Esophagus squamous epithelium (tissue), 5 donors: Measurements from ENCODE around the gene NFIC. TPM values are rescaled to one million over a fixed set of nuclear protein-coding genes. Genes with fewer than 3 reads are reported as not detected.
A peak's percentile ranks its signal among the peaks of the same experiment; 100 is the strongest.

Experiments
- DNase-seq: peaks from one replicate; lab custom pipeline; 2025; lab: John Stamatoyannopoulos, UW
- H3K27ac ChIP-seq, 4 donors: fragments of 200-600 bp; sonication (generic); one replicate each; pipeline ENCODE4 v1.5.1; 2016 to 2019; ENCODE audit warnings: mild to moderate bottlenecking in 1 of 4
- H3K27me3 ChIP-seq, 4 donors: fragments of 200-600 bp; sonication (generic); 1 replicate in 3 of 4; 2 replicates in 1 of 4; pipeline versions ENCODE4 v1.5.1 to v1.6.0; 2017 to 2021; ENCODE audit warnings: antibody characterized with exemption in 1 of 4
- H3K36me3 ChIP-seq, 3 donors: fragments of 200-600 bp; sonication (generic); one replicate each; pipeline ENCODE4 v1.5.1; 2016 to 2019
- H3K4me1 ChIP-seq, 3 donors: fragments of 200-600 bp; sonication (generic); one replicate each; pipeline ENCODE4 v1.5.1; 2017 to 2019
- H3K4me3 ChIP-seq, 4 donors: fragments of 200-600 bp; sonication (generic); 1 replicate in 3 of 4; 2 replicates in 1 of 4; pipeline ENCODE4 v1.5.1; 2016 to 2019; ENCODE audit warnings: mild to moderate bottlenecking in 2 of 4, moderate library complexity in 1 of 4
- H3K9me3 ChIP-seq, 3 donors: fragments of 200-600 bp; sonication (generic); one replicate each; pipeline ENCODE4 v1.5.1; 2016 to 2019
- POLR2A ChIP-seq, 4 donors: fragments of 450-650 bp; IDR thresholded peaks; one replicate each; pipeline ENCODE4 v1.6.1; 2017; ENCODE audit warnings: antibody characterized with exemption in 4 of 4, mild to moderate bottlenecking in 4 of 4, moderate library complexity in 3 of 4
- WGBS, 2 donors: methylation state at CpG; one replicate each; pipeline ENCODE4 v1.1.5; 2018; 5-methylcytosine and 5-hydroxymethylcytosine counted together
- intact Hi-C: fragments of 100-400 bp; cut with DNase I; formaldehyde crosslinking; loops from one replicate; pipeline ENCODE4 v1.15.0; 2022
- small RNA-seq, 4 donors: library from RNA; depleted of rRNA; stranded (forward); fragments of <200 nt; gene quantifications; one replicate each; pipeline ENCODE3, GENCODE V24; 2016
- total RNA-seq, 4 donors: library from RNA; depleted of rRNA; stranded (reverse); fragments of >200 nt; gene quantifications; one replicate each; pipeline ENCODE4 v1.1.0, GENCODE V29; 2016
- TF ChIP-seq, protein P1 (sequence below), 6 experiments: fragments of 450-650 bp in 4 of 6; fragments of 200-600 bp in 2 of 6; sonication (generic) in 2 of 6; IDR thresholded peaks; one replicate each; pipeline ENCODE4 v1.5.1; 2016 to 2019; ENCODE audit warnings: antibody characterized with exemption in 6 of 6, mild to moderate bottlenecking in 4 of 6, moderate library complexity in 4 of 6
- donor health status: DM: yes; HTN: yes; CAD: no.

Gene NFIC
- total RNA-seq, 4 donors from 2014 or later = 40.8 to 80.9 (median 61.0) TPM

DNA sequence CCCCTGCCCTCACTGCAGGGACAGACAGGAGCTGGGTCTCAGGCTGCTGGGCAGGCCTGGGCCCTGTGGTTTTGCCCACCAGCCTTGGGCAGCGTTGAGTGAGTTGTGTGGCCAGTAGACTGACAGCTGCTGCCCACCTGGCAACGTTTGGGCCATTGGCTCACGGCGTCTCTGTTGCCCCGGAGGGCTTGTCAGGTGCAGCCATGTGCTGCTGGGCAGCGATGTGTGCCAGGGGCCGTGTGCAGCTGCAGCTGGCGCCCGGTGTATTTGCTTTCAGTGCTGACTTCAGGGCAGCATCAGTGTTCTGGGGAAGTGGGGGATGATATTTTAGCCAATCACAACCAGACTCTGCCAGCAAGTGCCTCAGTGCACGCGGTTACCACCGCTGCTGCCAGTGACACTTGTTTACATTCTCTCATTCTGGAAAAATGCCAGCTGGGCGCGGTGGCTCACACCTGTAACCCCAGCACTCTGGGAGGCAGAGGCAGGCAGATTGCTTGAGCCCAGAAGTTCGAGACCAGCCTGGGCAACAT, 150.4 kb downstream of the NFIC start:
- H3K9me3 ChIP-seq = no peaks in the 10 kb centered on the region
- peak overlapping the region in 2 of 4 donors; percentile 11 to 22 for H3K27ac ChIP-seq
- peaks cover 7 to 96% (median 20%) of the 10 kb centered on the region in 3 donors for H3K4me1 ChIP-seq
- H3K27me3 ChIP-seq = no peaks in the 10 kb centered on the region
- H3K4me3 ChIP-seq = no peak overlapping the region
- intact Hi-C loops = no loop called here
- no peak for TF ChIP-seq POLR2A (IDR thresholded peaks at IDR 0.05)
- TF ChIP-seq, protein P1, sequence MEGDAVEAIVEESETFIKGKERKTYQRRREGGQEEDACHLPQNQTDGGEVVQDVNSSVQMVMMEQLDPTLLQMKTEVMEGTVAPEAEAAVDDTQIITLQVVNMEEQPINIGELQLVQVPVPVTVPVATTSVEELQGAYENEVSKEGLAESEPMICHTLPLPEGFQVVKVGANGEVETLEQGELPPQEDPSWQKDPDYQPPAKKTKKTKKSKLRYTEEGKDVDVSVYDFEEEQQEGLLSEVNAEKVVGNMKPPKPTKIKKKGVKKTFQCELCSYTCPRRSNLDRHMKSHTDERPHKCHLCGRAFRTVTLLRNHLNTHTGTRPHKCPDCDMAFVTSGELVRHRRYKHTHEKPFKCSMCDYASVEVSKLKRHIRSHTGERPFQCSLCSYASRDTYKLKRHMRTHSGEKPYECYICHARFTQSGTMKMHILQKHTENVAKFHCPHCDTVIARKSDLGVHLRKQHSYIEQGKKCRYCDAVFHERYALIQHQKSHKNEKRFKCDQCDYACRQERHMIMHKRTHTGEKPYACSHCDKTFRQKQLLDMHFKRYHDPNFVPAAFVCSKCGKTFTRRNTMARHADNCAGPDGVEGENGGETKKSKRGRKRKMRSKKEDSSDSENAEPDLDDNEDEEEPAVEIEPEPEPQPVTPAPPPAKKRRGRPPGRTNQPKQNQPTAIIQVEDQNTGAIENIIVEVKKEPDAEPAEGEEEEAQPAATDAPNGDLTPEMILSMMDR (IDR thresholded peaks at IDR 0.05) = no peak
- DNase-seq = no peak
- WGBS, 2 donors = no CpG with 5 or more reads among the region's 15 CpGs
- peaks cover 0 to 51% (median 0%) of the 10 kb centered on the region in 3 donors for H3K36me3 ChIP-seq

DNA sequence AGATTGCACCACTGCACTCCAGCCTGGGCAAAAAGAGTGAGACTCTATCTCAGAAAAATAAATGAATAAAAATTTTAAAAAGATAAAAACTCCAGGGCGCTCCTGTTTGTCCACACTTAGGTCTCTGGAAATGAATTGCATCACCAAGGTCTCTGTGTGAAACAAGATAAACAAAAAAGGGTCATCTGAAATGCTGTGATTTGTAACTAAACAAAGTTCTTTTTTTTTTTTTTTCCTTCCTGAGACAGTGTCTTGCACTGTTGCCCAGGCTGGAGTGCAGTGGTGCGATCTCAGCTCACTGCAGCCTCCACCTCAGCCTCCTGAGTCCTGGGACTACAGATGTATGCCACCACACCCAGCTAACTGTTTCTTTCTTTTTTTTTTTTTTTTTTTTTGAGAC, 151.3 kb downstream of the NFIC start:
- Histone ChIP-seq H3K27ac (peak overlapping the region in 1 of 4 donors; percentile 16), H3K27me3 (no peaks in the 10 kb centered on the region), H3K36me3 (peaks cover 0 to 51% (median 0%) of the 10 kb centered on the region in 3 donors), H3K4me1 (peaks cover 7 to 98% (median 20%) of the 10 kb centered on the region in 3 donors), H3K4me3 (no peak overlapping the region), H3K9me3 (no peaks in the 10 kb centered on the region)
- WGBS, 2 donors = 90 to 92% methylated on average over 2 of the region's 2 CpGs
- no peak for DNase-seq
- TF ChIP-seq POLR2A (IDR thresholded peaks at IDR 0.05) = no peak
- TF ChIP-seq, protein P1 (IDR thresholded peaks at IDR 0.05) = no peak
- intact Hi-C loops = no loop called here

DNA sequence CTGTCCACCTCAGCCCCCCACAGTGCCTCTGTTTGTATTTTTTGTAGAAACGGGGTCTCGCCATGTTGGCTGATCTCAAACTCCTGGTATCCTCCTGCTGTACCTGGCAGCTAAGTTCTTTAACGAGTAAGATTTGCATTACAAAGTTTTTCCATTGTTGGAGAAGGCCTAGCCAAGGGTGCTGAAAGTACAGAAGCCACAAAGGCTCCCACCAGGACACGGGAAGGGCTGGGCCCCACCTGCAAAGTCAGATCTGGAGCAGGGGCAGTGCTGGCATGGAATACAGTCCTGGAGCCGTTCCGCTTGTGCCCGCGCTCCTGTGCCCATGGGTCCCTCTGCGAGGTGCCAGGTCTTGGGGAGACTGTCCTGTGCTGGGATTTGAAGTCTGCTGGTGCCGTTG, 151.9 kb downstream of the NFIC start:
- intact Hi-C loops = no loop called here
- no peaks in the 10 kb centered on the region for H3K9me3 ChIP-seq
- peaks cover 0 to 53% (median 5%) of the 10 kb centered on the region in 3 donors for H3K36me3 ChIP-seq
- TF ChIP-seq POLR2A (IDR thresholded peaks at IDR 0.05) = no peak
- TF ChIP-seq, protein P1 (IDR thresholded peaks at IDR 0.05) = no peak
- H3K4me3 ChIP-seq = no peak overlapping the region
- peaks cover 7 to 93% (median 17%) of the 10 kb centered on the region in 3 donors for H3K4me1 ChIP-seq
- H3K27me3 ChIP-seq = no peaks in the 10 kb centered on the region
- no peak overlapping the region for H3K27ac ChIP-seq
- WGBS, 2 donors = 67 to 77% methylated on average over 3 to 5 of the region's 10 CpGs
- DNase-seq = no peak

DNA sequence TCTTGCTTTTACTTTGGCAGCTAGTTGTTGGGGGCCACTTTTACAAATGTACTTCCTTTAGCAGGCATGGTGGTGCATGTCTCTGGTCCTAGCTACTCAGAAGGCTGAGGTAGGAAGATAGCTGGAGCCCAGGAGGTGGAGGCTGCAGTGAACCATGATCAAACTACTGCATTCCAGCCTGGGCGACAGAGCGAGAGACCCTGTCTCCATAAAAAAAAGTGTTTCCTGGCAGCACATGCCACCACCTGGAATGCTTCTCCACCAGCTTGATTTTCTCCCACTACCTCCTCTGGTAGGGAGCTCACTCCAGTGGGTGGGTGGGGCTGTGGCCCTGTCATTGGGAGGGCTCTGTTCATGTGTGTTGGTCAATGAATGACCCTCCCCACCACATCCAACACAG, 152.3 kb downstream of the NFIC start:
- no peak overlapping the region for H3K4me3 ChIP-seq
- H3K27me3 ChIP-seq = no peaks in the 10 kb centered on the region
- TF ChIP-seq, protein P1 (IDR thresholded peaks at IDR 0.05) = no peak
- TF ChIP-seq POLR2A (IDR thresholded peaks at IDR 0.05) = no peak
- H3K4me1 ChIP-seq = peaks cover 7 to 89% (median 17%) of the 10 kb centered on the region in 3 donors
- intact Hi-C loops = no loop called here
- no peak overlapping the region for H3K27ac ChIP-seq
- no peaks in the 10 kb centered on the region for H3K9me3 ChIP-seq
- WGBS, 2 donors = 86% methylated on average over 2 of the region's 2 CpGs; no CpG with 5 or more reads in 1 of the 2 donors
- peaks cover 3 to 55% (median 9%) of the 10 kb centered on the region in 3 donors for H3K36me3 ChIP-seq
- no peak for DNase-seq

Small RNA genes within 50 kb of the gene (small RNA-seq; reads per million reads assigned to genes)
- 0 reads per million in 4 donors for gene AC005514.1

Other genes starting within 250 kb of the NFIC start
- gene GNA15, start 230.6 kb upstream of the NFIC start, total RNA-seq = 100 to 1,000 TPM in 3 of 4 donors, 10 to 100 TPM in 1; 72.7 to 186 (median 132) TPM
- 1 to 10 TPM in 3 of 4 donors, under 1 TPM in 1; 0.53 to 4.2 (median 1.9) TPM for gene S1PR4, start 187.8 kb upstream of the NFIC start, total RNA-seq
- 10 to 100 TPM; 27.3 to 59.6 (median 40.8) TPM for gene NCLN, start 180.7 kb upstream of the NFIC start, total RNA-seq
- not detected for gene CELF5, start 141.9 kb upstream of the NFIC start, total RNA-seq
- gene SMIM24, start 113.9 kb downstream of the NFIC start, total RNA-seq = not detected
- gene SMIM44, start 116.9 kb downstream of the NFIC start, total RNA-seq = not detected
- 10 to 100 TPM; 21.0 to 29.5 (median 26.4) TPM for gene DOHH, start 134.1 kb downstream of the NFIC start, total RNA-seq
- gene FZR1, start 139.7 kb downstream of the NFIC start, total RNA-seq = 10 to 100 TPM; 26.5 to 46.8 (median 27.2) TPM
- gene TEKTIP1, start 172.6 kb downstream of the NFIC start, total RNA-seq = under 1 TPM in 1 of 4 donors, not detected in 3; 0.95 TPM
- gene MFSD12, start 191.0 kb downstream of the NFIC start, total RNA-seq = 10 to 100 TPM; 22.5 to 50.4 (median 37.3) TPM
- gene HMG20B, start 206.4 kb downstream of the NFIC start, total RNA-seq = 10 to 100 TPM; 56.1 to 77.6 (median 76.9) TPM
- under 1 TPM; 0.18 to 0.76 (median 0.22) TPM for gene GIPC3, start 218.9 kb downstream of the NFIC start, total RNA-seq
- 1 to 10 TPM in 1 of 4 donors, under 1 TPM in 3; 0.23 to 1.3 (median 0.45) TPM for gene TBXA2R, start 240.3 kb downstream of the NFIC start, total RNA-seq